Measurements from ENCODE around the gene CFAP45.

The CFAP45 gene

GRCh38 chr1:159917533-159918351 is 17.8 kb upstream of the CFAP45 start:
- no peak overlapping the region for H3K4me3 ChIP-seq (ENCODE audit: low read depth, low read length)
- TF ChIP-seq CTCF (IDR thresholded peaks at IDR 0.05; ENCODE audit: insufficient read depth, low read depth, low read length, missing control alignments): no peak
- DNase-seq (ENCODE audit: low read depth): no peak

GRCh38 chr1:159916242-159917051 is 16.5 kb upstream of the CFAP45 start:
- no peak for TF ChIP-seq CTCF (IDR thresholded peaks at IDR 0.05; ENCODE audit: insufficient read depth, low read depth, low read length, missing control alignments)
- no peak overlapping the region for H3K4me3 ChIP-seq (ENCODE audit: low read depth, low read length)
- no peak for DNase-seq (ENCODE audit: low read depth)

GRCh38 chr1:159915571-159916241 is 15.7 kb upstream of the CFAP45 start:
- no peak for TF ChIP-seq CTCF (IDR thresholded peaks at IDR 0.05; ENCODE audit: insufficient read depth, low read depth, low read length, missing control alignments)
- H3K4me3 ChIP-seq (ENCODE audit: low read depth, low read length): no peak overlapping the region
- no peak for DNase-seq (ENCODE audit: low read depth)

- no peak overlapping the region for H3K4me3 ChIP-seq (ENCODE audit: low read depth, low read length)
- no peak for TF ChIP-seq CTCF (IDR thresholded peaks at IDR 0.05; ENCODE audit: insufficient read depth, low read depth, low read length, missing control alignments)
- no peak for DNase-seq (ENCODE audit: low read depth)
These were observed 14.5 kb upstream of the CFAP45 start for GRCh38 chr1:159914252-159915018.

- DNase-seq (ENCODE audit: low read depth): no peak
These were observed 13.7 kb upstream of the CFAP45 start for GRCh38 chr1:159913451-159914192.

More at GRCh38 chr1:159913451-159914192, 13.7 kb upstream of the CFAP45 start:
- H3K4me3 ChIP-seq (ENCODE audit: low read depth, low read length): no peak overlapping the region
- TF ChIP-seq CTCF (IDR thresholded peaks at IDR 0.05; ENCODE audit: insufficient read depth, low read depth, low read length, missing control alignments): no peak

Data from GM12865 (cell line).